IPS-18a (cell line): ENCODE data around the gene CBS.
"Not testable (repeated sequence)": the region's sequence is repeated elsewhere in the genome, so short reads cannot be mapped to it uniquely, and the experiment has no call there.

Experiments used
- H3K27ac ChIP-seq: one replicate; pipeline ENCODE4 v1.5.1; 2013; ENCODE audit warnings: low read length
- H3K27me3 ChIP-seq: one replicate; pipeline ENCODE4 v1.6.1; 2013; ENCODE audit warnings: mild to moderate bottlenecking, low read length; ENCODE audit not compliant: control insufficient read depth, insufficient read depth
- H3K36me3 ChIP-seq: one replicate; pipeline ENCODE4 v1.6.1; 2013; ENCODE audit warnings: low read depth, low read length; ENCODE audit not compliant: control insufficient read depth
- H3K4me1 ChIP-seq: one replicate; pipeline ENCODE4 v1.6.1; 2013; ENCODE audit warnings: low read depth, low read length; ENCODE audit not compliant: control insufficient read depth
- H3K4me3 ChIP-seq: one replicate; pipeline ENCODE4 v1.5.1; 2013; ENCODE audit warnings: low read length
- H3K9ac ChIP-seq: one replicate; pipeline ENCODE4 v1.6.1; 2013; ENCODE audit warnings: mild to moderate bottlenecking, low read length, moderate library complexity
- H3K9me3 ChIP-seq: one replicate; pipeline ENCODE4 v1.6.1; 2013; ENCODE audit warnings: low read depth, low read length; ENCODE audit not compliant: control insufficient read depth

Gene CBS

GRCh38 chr21:43091979-43092614 lies 16.5 kb upstream of the CBS start:
- not testable (repeated sequence) for H3K9me3 ChIP-seq, H3K4me1 ChIP-seq, H3K27ac ChIP-seq

GRCh38 chr21:43090947-43091346 lies 15.3 kb upstream of the CBS start:
- H3K4me3 ChIP-seq, H3K9me3 ChIP-seq, H3K27me3 ChIP-seq, H3K9ac ChIP-seq, H3K36me3 ChIP-seq, H3K4me1 ChIP-seq, H3K27ac ChIP-seq: not testable (repeated sequence)

More at GRCh38 chr21:43091979-43092614, 16.5 kb upstream of the CBS start:
- H3K9ac ChIP-seq, H3K4me3 ChIP-seq, H3K36me3 ChIP-seq, H3K27me3 ChIP-seq: not testable (repeated sequence)

- not testable (repeated sequence) for H3K9ac ChIP-seq, H3K4me3 ChIP-seq, H3K27ac ChIP-seq, H3K9me3 ChIP-seq, H3K36me3 ChIP-seq, H3K4me1 ChIP-seq, H3K27me3 ChIP-seq
Observed at GRCh38 chr21:43089463-43089862, 13.8 kb upstream of the CBS start.

- not testable (repeated sequence) for H3K9me3 ChIP-seq, H3K4me3 ChIP-seq, H3K27ac ChIP-seq, H3K4me1 ChIP-seq, H3K9ac ChIP-seq, H3K36me3 ChIP-seq, H3K27me3 ChIP-seq
Observed at GRCh38 chr21:43082587-43083300, 7.1 kb upstream of the CBS start.

GRCh38 chr21:43076643-43077042 lies 1.0 kb upstream of the CBS start:
- H3K36me3 ChIP-seq = not testable (repeated sequence)

GRCh38 chr21:43076023-43076637 lies 495 bp upstream of the CBS start:
- H3K27ac ChIP-seq, H3K4me3 ChIP-seq, H3K4me1 ChIP-seq, H3K9me3 ChIP-seq, H3K36me3 ChIP-seq, H3K9ac ChIP-seq, H3K27me3 ChIP-seq: not testable (repeated sequence)

More at GRCh38 chr21:43076643-43077042, 1.0 kb upstream of the CBS start:
- H3K27me3 ChIP-seq, H3K4me1 ChIP-seq, H3K4me3 ChIP-seq, H3K9ac ChIP-seq, H3K9me3 ChIP-seq, H3K27ac ChIP-seq: not testable (repeated sequence)

- not testable (repeated sequence) for H3K36me3 ChIP-seq, H3K4me3 ChIP-seq, H3K9me3 ChIP-seq, H3K27ac ChIP-seq, H3K9ac ChIP-seq, H3K4me1 ChIP-seq, H3K27me3 ChIP-seq
Observed at GRCh38 chr21:43074401-43075169, 1.1 kb downstream of the CBS start.

GRCh38 chr21:43072742-43073141 lies 2.9 kb downstream of the CBS start:
- H3K4me3 ChIP-seq, H3K4me1 ChIP-seq, H3K27ac ChIP-seq, H3K9me3 ChIP-seq, H3K36me3 ChIP-seq, H3K9ac ChIP-seq, H3K27me3 ChIP-seq: not testable (repeated sequence)

- not testable (repeated sequence) for H3K36me3 ChIP-seq, H3K9me3 ChIP-seq, H3K4me1 ChIP-seq, H3K27ac ChIP-seq, H3K4me3 ChIP-seq, H3K27me3 ChIP-seq, H3K9ac ChIP-seq
Observed at GRCh38 chr21:43069682-43070081, 6.0 kb downstream of the CBS start.

- not testable (repeated sequence) for H3K36me3 ChIP-seq, H3K9ac ChIP-seq, H3K4me1 ChIP-seq, H3K4me3 ChIP-seq, H3K27me3 ChIP-seq, H3K27ac ChIP-seq, H3K9me3 ChIP-seq
Observed at GRCh38 chr21:43068065-43068464, 7.6 kb downstream of the CBS start.

GRCh38 chr21:43066690-43067089 lies 8.9 kb downstream of the CBS start:
- not testable (repeated sequence) for H3K4me3 ChIP-seq, H3K9me3 ChIP-seq, H3K27me3 ChIP-seq, H3K27ac ChIP-seq, H3K36me3 ChIP-seq, H3K4me1 ChIP-seq, H3K9ac ChIP-seq
